Lower lobe of right lung (tissue), 2 donors: ENCODE measurements around the gene FGD2. TPM values are rescaled to one million over a fixed set of nuclear protein-coding genes. Genes with fewer than 3 reads are reported as not detected.
A peak's percentile ranks its signal among the peaks of the same experiment; 100 is the strongest.

Experiments
- ATAC-seq, 2 donors: fragments of 200-7000 bp; cut with Tn5 transposase; one replicate each; pipeline ENCODE4 v1.9.1; 2020 to 2022; ENCODE audit warnings: mild to moderate bottlenecking in 2 of 2, moderate library complexity in 2 of 2
- DNase-seq: peaks from one replicate; pipeline ENCODE4 v3.0.0-alpha.2; 2020
- H3K27ac ChIP-seq: fragments of 200-600 bp; one replicate; pipeline ENCODE4 v1.8.0; 2022
- H3K27me3 ChIP-seq: fragments of 200-600 bp; one replicate; pipeline ENCODE4 v1.8.0; 2022; ENCODE audit warnings: low read depth
- H3K36me3 ChIP-seq: fragments of 200-600 bp; one replicate; pipeline ENCODE4 v1.8.0; 2022; ENCODE audit warnings: mild to moderate bottlenecking
- H3K4me1 ChIP-seq: fragments of 200-600 bp; one replicate; pipeline ENCODE4 v1.8.0; 2022
- H3K4me3 ChIP-seq: fragments of 200-600 bp; one replicate; pipeline ENCODE4 v1.8.0; 2022; ENCODE audit warnings: mild to moderate bottlenecking
- H3K9me3 ChIP-seq: fragments of 200-600 bp; one replicate; pipeline ENCODE4 v1.8.0; 2022
- intact Hi-C: fragments of 100-400 bp; cut with DNase I; formaldehyde crosslinking; loops from one replicate; pipeline ENCODE4 v1.11.0; 2022
- total RNA-seq: library from RNA; stranded (reverse); fragmentation: NEBNext Ultra II Directional; extraction: Animal tissue kit (Norgen Biotek cat#: 25700); gene quantifications from one replicate; pipeline ENCODE4 v1.2.1, GENCODE V29; 2021
- TF ChIP-seq, protein P1 (sequence below): fragments of 200-600 bp; IDR thresholded peaks from one replicate; pipeline ENCODE4 v1.8.0; 2022; ENCODE audit warnings: antibody characterized with exemption, mild to moderate bottlenecking
- donor health status: DM: no; HTN: yes; CAD: no; lungs with severe emphysema.

Gene FGD2
- total RNA-seq, 1 donor from 2014 or later = 103 TPM

DNA sequence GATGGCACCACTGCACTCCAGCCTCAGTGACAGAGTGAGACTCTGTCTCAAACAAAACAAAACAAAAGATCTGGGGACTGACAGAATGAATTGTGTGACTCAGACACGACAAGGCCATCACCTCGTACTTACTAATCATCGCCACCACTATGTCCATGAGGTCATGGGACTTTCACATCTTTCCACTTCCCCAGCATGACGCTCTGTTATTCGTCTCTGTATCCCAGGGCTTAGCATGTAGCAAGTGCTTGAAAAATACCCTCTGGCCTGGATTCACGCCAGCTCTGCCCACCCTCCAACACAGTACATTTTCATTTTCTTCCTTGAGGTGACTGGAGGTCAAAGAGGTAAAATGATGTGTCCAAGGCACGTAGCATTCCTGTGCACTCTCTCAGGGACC lies 27.8 kb downstream of the FGD2 start:
- DNase-seq (peak; percentile 30), ATAC-seq (peak; percentile 11 to 46)
- Histone ChIP-seq H3K27ac (no peak overlapping the region), H3K4me3 (no peak overlapping the region), H3K27me3 (no peaks in the 10 kb centered on the region), H3K36me3 (no peaks in the 10 kb centered on the region), H3K4me1 (peaks cover 7% of the 10 kb centered on the region), H3K9me3 (peaks cover 5% of the 10 kb centered on the region)
- intact Hi-C loops = no loop called here
- TF ChIP-seq, protein P1, sequence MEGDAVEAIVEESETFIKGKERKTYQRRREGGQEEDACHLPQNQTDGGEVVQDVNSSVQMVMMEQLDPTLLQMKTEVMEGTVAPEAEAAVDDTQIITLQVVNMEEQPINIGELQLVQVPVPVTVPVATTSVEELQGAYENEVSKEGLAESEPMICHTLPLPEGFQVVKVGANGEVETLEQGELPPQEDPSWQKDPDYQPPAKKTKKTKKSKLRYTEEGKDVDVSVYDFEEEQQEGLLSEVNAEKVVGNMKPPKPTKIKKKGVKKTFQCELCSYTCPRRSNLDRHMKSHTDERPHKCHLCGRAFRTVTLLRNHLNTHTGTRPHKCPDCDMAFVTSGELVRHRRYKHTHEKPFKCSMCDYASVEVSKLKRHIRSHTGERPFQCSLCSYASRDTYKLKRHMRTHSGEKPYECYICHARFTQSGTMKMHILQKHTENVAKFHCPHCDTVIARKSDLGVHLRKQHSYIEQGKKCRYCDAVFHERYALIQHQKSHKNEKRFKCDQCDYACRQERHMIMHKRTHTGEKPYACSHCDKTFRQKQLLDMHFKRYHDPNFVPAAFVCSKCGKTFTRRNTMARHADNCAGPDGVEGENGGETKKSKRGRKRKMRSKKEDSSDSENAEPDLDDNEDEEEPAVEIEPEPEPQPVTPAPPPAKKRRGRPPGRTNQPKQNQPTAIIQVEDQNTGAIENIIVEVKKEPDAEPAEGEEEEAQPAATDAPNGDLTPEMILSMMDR = no peak

DNA sequence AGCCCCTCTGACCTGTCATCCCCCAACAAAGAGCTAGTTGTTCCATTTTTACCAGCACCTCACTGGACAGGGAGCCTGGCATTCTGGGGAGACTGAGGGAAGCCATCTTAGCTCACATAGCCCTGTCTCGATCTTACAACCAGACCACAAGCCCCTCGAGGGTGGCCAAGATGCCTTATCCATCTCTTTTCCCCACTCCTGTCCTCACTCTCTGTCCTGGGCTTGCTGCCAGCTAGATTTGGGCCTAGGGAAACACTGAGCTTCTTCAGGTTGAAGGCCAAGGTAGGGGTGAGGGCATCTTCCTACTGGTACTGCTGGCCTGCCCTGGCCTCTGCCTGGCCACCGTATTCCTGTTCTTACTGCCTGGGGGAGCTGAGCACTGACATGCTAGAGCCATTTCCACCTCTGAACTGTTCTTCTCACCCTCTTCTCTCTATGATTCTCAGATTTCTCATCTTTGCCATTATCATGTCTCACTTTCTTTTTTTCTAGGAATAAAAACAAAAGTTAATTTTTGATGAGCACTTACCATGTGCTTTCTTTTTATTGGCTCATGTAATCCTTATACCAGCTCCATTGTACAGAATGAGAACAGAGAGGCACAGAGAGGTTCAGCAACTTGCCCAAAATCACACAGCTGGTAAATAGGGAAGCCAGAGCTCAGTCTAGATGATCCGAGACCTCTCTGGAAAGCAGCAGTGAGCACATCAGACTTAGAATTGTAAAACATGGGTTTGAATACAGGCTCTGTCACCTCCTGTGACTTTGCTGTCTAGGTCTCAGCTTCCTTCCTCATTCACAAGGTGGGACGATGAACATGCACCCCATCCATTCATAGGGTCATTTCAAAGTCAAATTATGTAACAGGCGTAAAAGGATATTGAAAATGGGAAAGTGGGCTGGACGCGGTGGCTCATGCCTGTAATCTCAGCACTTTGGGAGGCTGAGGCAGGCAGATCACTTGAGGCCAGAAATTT lies 28.7 kb downstream of the FGD2 start:
- intact Hi-C loops = no loop called here
- peak; percentile 19 for DNase-seq
- Histone ChIP-seq H3K36me3 (no peaks in the 10 kb centered on the region), H3K27me3 (no peaks in the 10 kb centered on the region), H3K4me3 (no peak overlapping the region), H3K9me3 (peaks cover 5% of the 10 kb centered on the region), H3K27ac (no peak overlapping the region), H3K4me1 (peaks cover 7% of the 10 kb centered on the region)
- TF ChIP-seq, protein P1 = no peak
- no peak for ATAC-seq

DNA sequence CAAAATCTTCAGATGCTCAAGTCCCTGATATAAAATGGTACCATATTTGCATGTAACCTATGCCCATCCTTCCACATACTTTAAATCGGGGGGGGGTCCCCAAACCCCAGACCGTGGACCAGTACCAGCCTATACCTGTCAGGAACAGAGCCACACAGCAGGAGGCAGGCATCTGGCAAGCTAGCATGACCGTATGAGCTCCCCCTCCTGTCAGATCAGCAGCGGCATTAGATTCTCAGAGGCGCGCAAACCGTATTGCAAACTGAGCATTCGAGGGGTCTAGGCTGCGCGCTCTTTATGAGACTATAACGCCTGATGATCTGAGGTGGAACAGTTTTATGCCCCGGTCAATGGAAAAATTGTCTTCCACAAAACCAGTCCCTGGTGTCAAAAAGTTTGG lies 30.7 kb downstream of the FGD2 start:
- Histone ChIP-seq H3K4me1 (no peaks in the 10 kb centered on the region), H3K36me3 (no peaks in the 10 kb centered on the region), H3K4me3 (no peak overlapping the region), H3K27me3 (no peaks in the 10 kb centered on the region), H3K9me3 (no peaks in the 10 kb centered on the region), H3K27ac (no peak overlapping the region)
- intact Hi-C loops = no loop called here
- ATAC-seq = no peak
- TF ChIP-seq, protein P1 = no peak
- no peak for DNase-seq

DNA sequence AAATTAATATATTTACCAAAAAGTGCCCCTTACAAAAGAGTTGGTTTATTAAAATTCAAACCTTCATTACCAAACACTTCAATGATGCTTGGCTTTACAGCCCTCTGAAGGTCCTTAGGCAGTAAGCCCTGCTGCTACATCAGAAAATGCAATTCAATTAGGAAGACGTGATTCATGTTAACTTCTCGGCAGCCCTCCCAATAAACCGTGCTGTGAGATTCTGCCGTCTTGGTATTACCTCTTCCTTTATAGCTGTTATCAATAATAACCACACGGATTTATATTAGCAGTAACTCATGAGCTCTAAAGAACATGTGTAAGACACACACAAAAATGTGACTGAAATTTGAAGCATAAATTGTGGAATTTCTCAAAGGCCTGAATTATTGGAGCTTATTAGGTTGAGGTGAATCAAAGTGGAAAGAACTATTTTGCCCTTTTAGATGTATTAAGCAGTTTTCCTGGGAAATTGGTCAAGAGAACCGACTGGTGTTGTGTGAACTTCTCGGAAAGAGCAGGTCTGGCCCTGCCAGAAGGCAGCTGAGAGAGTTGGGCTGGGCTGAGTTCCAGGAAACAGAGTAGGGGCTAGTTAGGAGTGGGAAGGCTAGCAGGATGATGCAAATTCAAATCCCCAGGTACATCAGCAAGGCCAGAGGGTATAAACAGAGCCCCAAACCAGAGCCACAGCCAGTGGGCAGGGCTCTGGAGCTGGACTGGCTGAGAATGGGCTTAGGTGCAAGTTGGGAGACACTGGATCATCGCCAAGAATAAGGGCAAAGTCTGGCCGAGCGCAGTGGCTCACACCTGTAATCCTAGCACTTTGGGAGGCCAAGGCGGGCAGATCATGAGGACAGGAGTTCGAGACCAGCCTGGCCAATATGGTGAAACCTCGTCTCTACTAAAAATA lies 33.1 kb downstream of the FGD2 start:
- DNase-seq (peak; percentile 49), ATAC-seq (peak; percentile 54 to 68)
- Histone ChIP-seq H3K36me3 (no peaks in the 10 kb centered on the region), H3K4me1 (no peaks in the 10 kb centered on the region), H3K27me3 (no peaks in the 10 kb centered on the region), H3K27ac (no peak overlapping the region), H3K4me3 (no peak overlapping the region), H3K9me3 (no peaks in the 10 kb centered on the region)
- TF ChIP-seq, protein P1 = no peak
- intact Hi-C loops = no loop called here

DNA sequence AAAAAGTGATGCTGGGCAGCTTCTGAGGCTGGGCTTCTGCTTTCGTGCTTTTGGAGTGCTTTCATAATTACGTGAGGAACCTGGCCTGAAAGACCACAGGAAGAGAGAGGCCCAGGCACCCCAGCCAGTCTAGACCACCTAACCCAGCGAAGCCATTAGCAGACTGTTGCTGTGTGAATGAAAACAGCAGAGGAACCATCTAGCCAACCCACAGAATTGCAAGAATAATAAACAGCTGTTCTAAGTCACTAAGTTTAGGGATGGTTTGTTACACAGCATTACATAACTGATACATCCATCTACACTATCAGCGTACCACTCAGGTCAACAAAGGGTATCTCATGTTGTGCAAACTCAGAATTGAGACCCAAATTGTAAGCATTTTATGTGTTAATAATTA lies 34.5 kb downstream of the FGD2 start:
- no peaks in the 10 kb centered on the region for H3K36me3 ChIP-seq
- H3K27me3 ChIP-seq = no peaks in the 10 kb centered on the region
- intact Hi-C loops = no loop called here
- TF ChIP-seq, protein P1 = no peak
- ATAC-seq (no peak), DNase-seq (no peak)
- no peak overlapping the region for H3K27ac ChIP-seq
- no peaks in the 10 kb centered on the region for H3K9me3 ChIP-seq
- H3K4me1 ChIP-seq = no peaks in the 10 kb centered on the region
- H3K4me3 ChIP-seq = no peak overlapping the region
